HG03103 (cell line): ENCODE results near the gene IL36B.

Experiments used
- ATAC-seq: cut with Tn5 transposase; IDR thresholded peaks from one replicate; pipeline ENCODE4 v1.9.1; 2021; ENCODE audit warnings: low read depth; ENCODE audit not compliant: unreplicated experiment

Gene IL36B

GRCh38 chr2:113057117-113057516, 4.5 kb upstream of the IL36B start:
- ATAC-seq: no peak

GRCh38 chr2:113056521-113056920, 3.9 kb upstream of the IL36B start:
- ATAC-seq: no peak

GRCh38 chr2:113054066-113054465, 1.4 kb upstream of the IL36B start:
- ATAC-seq: no peak

- ATAC-seq: no peak
Observed at GRCh38 chr2:113053666-113054065, 999 bp upstream of the IL36B start.

GRCh38 chr2:113050921-113051895, 1.5 kb downstream of the IL36B start:
- no peak for ATAC-seq

- no peak for ATAC-seq
Observed at GRCh38 chr2:113046465-113046864, 6.2 kb downstream of the IL36B start.

- ATAC-seq: no peak
Observed at GRCh38 chr2:113041871-113042270, 10.8 kb downstream of the IL36B start.

GRCh38 chr2:113039719-113040118, 12.9 kb downstream of the IL36B start:
- no peak for ATAC-seq

GRCh38 chr2:113039158-113039557, 13.5 kb downstream of the IL36B start:
- ATAC-seq: no peak

GRCh38 chr2:113038291-113038690, 14.4 kb downstream of the IL36B start:
- no peak for ATAC-seq

- ATAC-seq: no peak
Observed at GRCh38 chr2:113036763-113037162, 15.9 kb downstream of the IL36B start.

GRCh38 chr2:113034016-113034415, 18.7 kb downstream of the IL36B start:
- no peak for ATAC-seq

- ATAC-seq: no peak
Observed at GRCh38 chr2:113032737-113033136, 19.9 kb downstream of the IL36B start.

- no peak for ATAC-seq
Observed at GRCh38 chr2:113028112-113028511, 24.6 kb downstream of the IL36B start.

GRCh38 chr2:113027691-113028090, 25.0 kb downstream of the IL36B start:
- ATAC-seq: no peak

GRCh38 chr2:113025737-113026136, 26.9 kb downstream of the IL36B start:
- no peak for ATAC-seq

- no peak for ATAC-seq
Observed at GRCh38 chr2:113024764-113025163, 27.9 kb downstream of the IL36B start.

- ATAC-seq: no peak
Observed at GRCh38 chr2:113021312-113021711, 31.4 kb downstream of the IL36B start.

GRCh38 chr2:113018509-113018908, 34.2 kb downstream of the IL36B start:
- ATAC-seq: no peak

- ATAC-seq: no peak
Observed at GRCh38 chr2:113015655-113016054, 37.0 kb downstream of the IL36B start.

GRCh38 chr2:113015042-113015441, 37.6 kb downstream of the IL36B start:
- no peak for ATAC-seq

GRCh38 chr2:113014067-113014466, 38.6 kb downstream of the IL36B start:
- ATAC-seq: no peak
